GM19372 (cell line): ENCODE data around the gene FAM83E.

Experiments used
- ATAC-seq: cut with Tn5 transposase; IDR thresholded peaks from one replicate; pipeline ENCODE4 v1.9.1; 2021; ENCODE audit warnings: mild to moderate bottlenecking, low read depth, moderate library complexity; ENCODE audit not compliant: unreplicated experiment

Gene FAM83E

DNA sequence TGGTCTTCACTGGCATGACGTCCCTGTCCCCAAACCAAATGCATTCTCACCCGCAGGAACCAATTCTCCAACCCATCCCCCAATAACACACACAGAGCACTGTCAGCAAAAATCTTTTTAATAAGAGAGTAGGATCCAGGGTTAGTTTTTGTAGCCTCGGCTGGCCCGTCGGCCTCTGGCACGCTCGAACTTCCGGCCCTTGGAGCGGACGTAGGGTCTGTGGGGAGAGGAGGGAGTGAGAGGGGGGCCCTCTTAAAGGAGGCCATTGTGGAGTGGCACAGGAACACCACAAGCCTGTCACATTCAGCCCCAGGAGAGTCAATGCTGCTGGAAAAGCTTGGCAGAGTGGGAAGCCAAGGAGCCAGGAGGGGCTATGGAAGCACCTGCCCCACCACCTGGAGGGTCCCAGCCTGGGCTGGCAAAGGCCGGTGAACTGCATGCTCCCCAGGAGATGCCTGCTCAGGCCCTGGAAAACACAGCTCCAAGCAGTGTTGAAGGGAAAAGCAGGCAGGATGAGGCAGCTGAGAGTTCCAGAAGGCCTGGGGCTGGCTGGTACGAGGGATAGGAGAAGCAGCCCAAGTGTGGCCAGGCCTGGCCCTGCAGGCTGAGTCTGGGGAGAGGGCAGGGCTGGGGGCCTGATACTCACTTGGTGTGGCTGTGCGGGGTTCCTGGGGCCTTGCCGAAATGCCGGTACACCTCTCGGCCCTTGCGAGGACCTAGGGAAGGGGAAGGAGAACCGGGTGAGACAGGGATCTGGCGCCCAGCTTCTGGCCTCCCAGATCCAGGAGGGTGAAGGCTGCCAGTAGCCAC lies 560 bp upstream of the FAM83E start:
- no peak for ATAC-seq

DNA sequence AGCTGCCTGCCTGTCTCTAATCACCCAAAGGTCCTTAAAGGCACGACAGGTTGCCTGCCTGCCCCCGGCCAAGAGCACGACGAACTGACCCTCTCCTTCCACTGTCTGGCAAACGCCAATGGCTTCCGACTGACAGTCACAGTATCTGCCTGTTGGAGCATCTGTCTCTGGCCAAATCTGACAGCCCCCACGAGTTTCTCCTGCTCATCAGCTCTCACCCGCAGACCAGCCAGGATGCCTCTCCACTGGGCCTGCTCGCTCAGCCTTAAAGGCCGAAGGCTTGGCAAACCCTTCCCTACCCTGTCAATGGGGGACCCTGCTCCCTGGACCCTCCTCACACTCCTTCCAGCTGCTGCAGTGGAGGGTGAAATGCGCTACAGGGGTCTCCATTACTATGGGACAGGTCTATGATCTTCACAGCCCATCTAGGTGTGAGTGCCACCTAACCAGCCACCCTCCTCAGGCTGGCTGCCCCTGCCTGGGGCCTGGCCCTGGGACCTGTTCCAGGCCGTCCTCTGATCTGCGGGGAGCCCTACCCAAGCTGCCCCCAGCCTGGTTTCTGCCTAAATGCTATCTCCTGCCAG lies 932 bp downstream of the FAM83E start:
- no peak for ATAC-seq

DNA sequence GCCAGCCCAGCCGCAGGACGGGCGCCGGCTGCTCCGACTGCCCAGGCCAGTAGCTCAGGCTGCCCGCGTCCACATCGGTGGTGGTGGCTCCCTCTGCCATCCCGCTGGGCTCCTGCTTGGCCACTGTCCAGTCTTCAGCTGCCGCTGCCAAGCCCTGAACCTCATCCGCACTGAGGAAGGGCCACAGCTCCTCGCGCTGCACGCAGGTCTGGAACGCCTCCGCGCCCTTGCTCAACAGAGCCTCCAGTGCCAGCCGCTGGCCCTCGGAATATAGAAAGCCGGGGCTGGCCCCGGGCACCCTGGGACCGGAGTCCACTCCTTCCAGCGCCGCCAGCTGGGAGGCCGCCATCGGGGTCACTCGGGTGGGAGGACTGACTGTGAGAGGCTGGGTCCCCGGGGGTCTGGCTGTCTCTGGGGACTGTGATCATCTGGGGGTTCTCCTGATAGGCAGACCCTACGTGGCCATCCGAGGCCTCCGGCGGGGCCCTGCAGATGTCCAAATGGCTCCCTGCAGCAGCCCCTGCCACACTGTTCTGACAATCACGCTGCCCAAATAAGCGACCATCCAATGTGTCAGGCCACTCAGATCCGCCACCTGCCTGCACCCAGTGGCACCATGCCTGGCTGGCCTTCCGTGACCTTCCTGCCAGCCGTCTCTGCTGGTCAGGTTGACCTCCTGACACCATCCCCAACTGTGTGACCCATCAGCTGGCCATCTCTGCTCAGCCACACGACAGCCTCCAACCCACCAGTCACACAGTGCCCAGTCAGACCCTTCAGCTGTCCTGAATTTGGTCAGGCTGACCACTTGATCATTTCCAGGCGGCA lies 1.6 kb downstream of the FAM83E start:
- no peak for ATAC-seq

DNA sequence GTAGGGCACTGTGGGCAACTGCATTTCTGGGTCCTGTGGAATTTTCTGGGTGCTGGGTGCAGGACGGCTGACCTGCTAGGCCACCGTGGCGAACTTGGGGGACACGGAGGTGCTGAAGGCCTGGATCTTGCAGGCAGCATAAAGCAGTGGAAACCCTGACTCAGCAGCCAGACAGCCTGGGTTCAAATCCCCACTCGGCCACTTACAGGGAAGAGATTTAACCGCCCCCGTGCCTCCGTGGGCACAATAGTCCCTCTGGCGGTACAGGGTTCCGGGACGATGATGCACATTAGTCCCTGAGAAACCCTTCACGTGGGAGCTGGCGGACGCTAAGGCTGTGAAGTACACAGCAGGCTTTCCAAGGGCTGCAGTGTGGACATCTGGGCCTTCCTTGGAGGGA lies 3.0 kb downstream of the FAM83E start:
- ATAC-seq: no peak

DNA sequence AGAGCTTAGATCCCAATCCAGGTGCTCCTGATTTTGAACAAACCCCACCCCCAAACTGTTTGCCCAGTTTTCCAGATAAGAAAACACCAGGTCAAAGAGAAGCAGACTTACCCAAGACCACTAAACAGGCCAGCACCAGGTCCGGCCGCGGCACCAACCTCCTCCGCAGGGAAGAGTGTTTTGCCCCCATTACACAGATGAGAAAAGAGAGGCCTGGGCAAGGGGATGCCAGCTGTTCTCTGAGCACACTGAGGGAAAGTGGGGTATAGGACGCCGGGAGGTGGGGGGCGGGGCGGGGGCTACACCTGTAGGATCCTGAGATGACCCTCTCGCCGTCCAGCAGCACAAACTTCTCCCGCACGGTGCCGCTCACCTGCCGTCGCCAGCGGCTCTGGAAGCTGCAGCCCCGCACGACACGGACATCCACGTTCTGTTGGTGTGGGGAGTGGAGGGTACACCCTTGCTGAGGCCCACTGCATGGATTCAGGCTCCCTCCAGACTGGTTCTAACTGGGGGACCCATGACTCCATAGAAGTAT lies 5.2 kb downstream of the FAM83E start:
- ATAC-seq: no peak

DNA sequence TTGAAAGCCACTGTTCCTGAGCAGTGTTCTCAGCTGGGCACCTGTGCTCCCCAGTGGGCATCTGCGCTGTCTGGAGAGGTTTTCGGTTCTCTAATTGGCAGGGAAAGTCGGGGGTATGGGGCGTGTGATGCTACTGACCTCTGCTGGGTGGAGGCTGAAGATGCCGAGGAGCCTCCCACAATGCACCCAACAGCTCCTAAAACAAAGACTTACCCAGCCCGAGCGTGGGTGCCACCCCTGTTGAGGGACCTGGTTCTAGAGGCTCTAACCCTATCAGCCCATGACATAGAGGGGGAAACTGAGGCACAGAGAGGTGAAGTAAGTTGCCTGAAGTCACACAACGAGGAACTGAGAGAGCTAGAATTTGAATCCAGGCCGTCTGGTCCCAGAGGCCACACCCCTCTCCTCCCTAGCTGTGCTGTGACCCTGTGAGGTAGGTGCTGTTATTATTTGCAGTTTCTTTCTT lies 6.0 kb downstream of the FAM83E start:
- no peak for ATAC-seq

DNA sequence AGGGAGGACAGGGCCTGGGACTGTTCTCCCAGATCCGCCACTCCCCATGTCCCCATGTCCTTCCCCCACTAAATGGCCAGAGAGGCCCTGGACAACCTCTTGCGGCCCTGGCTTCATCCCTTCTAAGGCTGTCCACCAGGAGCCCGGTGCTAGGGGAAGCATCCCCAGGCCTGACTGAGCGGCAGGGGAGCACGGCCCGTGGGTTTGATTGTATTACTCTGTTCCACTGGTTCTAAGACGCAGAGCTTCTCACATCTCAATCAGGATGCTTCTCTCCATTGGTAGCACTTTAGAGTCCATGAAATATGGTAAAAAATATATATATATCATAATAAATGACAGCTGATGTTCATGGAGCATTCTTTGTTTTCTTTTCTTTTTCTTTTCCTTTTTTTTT lies 7.5 kb downstream of the FAM83E start:
- ATAC-seq: no peak

DNA sequence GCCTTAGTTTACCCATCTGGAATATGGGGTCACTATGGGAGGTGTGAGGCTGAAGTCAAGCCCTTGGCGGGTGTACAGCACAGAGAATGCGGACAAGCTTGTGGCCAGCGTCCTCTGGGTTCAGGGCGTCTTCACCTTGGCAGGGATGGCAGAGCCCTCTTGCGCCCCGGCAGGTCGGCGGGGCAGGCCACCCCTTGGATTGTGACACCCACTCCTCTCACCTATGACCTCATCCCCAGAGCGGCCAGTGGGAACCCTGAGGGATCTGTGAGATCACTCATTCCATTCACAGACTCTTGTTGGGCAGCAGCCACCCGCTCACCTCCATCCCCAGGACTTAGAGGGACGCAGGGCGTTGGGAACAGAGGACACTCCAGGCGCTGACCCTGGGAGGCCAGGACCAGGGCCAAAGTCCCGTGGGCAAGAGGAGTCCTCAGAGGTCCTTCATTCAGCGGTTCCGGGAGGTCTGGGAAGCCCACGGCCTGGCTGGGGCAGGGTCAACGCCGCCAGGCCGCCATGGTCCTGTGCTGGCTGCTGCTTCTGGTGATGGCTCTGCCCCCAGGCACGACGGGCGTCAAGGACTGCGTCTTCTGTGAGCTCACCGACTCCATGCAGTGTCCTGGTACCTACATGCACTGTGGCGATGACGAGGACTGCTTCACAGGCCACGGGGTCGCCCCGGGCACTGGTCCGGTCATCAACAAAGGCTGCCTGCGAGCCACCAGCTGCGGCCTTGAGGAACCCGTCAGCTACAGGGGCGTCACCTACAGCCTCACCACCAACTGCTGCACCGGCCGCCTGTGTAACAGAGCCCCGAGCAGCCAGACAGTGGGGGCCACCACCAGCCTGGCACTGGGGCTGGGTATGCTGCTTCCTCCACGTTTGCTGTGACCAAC lies 8.2 kb downstream of the FAM83E start, which contains the start of gene SPACA4:
SPACA4 (plus strand) TSS at position 280 of the 896 bp plus-strand sequence; CDS start at position 517, 237 bp downstream.
- no peak for ATAC-seq

DNA sequence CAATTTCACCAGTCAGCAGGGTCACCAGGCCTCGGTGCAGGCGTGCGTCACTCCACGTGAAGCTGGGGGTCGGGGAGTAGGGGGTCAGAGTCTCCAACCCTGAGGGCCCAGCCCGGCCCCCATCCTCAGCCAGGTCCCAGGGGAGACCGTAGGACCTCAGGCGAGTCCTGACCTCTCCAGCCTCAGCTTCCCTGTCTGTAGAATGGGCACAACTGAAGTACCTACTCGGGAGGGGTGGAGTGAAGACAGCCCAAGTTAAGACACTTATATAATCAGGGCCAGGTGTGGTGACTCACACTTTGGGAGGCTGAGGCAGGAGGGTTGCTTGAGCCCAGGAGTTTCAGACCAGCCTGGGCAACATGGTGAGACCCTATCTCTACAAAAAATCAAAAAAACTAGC lies 11.0 kb downstream of the FAM83E start:
- no peak for ATAC-seq

DNA sequence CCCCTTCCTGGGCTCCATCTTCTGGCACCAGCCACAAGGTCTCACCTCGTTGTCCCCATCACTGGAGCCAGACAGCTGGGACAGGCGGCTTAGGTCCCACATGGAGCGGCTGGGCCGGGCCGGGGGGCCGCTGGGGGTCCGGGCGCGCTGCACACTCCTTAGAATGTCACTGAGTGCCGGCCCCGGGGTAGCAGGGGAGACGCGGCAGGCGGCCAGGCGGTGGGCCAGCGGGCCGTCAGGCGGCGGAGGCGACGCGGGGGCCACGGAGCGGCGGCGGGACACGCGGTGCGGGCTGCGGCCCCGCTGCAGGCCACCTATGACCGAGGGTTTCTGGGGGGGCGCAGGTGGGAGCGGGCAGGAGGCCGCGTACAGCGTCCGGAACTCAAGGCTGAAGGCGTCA lies 11.4 kb downstream of the FAM83E start:
- ATAC-seq: no peak

DNA sequence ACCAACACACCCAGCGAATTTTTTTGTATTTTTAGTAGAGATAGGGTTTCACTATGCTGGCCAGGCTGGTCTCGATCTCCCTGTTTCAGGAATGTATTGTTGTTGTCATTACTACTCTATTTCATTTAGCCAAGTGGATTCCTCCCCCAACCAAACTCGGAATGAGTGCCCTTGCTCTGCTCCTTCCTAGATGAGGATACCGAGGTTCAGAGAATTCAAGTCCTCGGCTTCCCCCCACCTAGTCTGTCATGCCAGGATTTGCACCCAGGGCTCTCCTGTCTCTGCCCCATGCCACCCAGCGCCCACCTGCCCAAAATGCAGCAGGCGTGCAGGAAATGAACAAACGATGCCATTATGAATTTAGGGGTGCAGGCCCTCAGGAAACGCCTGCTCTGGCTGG lies 11.9 kb downstream of the FAM83E start:
- ATAC-seq: no peak

DNA sequence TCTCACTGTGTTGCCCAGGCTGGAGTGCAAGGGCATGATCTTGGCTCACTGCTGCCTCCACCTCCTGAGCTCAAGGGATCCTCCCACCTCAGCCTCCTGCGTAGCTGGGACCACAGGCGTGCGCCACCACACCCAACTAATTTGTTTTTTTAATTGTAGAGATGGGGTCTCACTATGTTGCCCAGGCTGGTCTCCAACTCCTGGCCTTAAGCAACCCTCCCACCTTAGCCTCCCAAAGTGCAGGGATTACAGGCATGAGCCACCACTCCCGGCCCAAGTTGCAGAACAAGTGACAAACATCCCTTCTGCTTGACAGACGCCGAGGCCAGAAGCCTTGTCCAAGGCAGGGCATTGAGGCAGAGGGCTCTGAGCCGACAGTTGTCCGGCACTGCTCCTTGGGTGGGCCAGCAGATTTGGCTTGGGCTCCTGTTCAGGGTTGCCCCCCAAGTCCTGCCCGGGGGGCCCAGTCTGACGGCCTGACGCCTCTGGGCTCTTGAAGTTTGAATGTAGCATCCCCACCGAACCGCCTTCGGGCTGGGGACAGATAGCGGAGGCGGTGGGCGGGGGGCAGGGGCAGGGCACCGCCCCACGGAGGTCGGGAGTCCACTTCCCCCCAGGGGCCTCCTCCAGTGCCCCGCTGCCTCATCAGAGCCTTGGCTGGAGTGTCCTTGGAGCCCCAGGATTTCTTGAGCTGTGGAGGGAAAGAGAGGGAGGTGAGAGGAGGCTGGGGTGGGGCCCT lies 14.0 kb downstream of the FAM83E start:
- no peak for ATAC-seq

DNA sequence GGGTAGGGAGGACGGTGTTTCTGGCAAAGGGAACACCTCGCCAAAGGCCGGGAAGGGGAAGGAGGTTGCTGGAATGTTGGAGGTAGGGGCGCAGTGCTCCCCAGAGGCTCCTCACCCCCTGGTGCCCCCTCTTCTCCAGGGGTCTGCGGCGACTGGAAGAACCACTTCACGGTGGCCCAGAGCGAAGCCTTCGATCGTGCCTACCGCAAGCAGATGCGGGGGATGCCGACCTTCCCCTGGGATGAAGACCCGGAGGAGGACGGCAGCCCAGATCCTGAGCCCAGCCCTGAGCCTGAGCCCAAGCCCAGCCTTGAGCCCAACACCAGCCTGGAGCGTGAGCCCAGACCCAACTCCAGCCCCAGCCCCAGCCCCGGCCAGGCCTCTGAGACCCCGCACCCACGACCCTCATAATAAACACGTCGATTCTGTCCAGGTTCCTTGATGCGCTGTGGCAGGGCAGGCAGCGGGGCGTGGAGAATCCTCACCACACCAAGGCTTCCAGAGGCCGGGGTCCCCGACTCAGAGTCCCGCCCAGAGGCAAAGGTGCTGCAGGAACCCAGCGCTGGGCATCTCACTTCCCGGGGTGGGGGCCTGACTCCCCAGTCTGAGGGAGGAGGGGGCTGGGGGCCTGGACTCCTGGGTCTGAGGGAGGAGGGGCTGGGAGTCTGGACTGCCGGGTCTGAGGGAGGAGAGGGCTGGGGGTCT lies 15.7 kb downstream of the FAM83E start:
- no peak for ATAC-seq

DNA sequence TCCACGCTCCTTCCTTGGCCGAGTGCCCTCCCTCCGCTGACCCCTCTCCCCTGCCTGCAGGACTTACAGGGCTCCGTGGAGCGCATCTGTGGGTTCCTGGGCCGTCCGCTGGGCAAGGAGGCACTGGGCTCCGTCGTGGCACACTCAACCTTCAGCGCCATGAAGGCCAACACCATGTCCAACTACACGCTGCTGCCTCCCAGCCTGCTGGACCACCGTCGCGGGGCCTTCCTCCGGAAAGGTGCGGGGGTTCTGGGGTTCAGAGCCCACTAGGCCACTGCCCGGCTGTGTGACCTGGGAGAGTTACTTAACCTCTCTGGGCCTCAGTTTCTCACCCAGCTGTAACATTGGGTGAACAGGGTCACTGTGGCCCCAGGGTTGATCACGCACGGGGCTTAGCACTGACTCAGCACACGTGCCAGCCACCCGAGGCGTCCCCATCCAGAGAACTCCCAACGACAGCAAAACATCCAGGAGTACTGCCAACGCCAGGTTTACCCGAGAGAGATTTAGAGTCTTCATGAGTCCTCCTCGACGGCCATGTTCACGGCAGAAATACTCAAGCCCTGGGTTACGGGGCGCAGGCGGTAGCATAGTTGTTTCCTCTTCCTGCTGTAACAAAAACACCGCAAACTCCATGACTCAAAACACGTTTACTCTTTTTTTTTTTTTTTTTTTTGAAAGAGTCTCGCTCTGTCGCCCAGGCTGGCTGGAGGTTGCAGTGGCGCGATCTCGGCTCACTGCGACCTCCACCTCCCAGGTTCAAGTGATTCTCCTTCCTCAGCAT lies 18.0 kb downstream of the FAM83E start:
- ATAC-seq: no peak

DNA sequence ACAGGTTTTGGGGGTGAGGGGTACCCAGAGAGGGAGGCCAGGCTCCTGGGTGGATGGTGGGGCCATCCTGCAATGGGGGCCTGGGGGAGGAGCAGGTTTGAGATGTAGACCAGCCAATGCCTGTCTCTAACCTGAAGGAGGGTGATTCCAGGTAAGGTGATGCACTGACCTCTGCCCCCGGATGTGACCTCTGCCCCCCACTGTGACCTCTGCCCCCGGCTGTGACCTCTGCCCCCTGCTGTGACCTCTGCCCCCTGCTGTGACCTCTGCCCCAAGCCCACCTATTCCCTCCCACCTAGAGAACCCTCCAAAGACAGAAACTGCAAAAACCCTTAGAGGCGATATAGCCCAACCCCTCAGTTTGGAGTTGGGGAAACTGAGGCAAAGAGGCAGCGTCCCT lies 18.6 kb downstream of the FAM83E start:
- ATAC-seq: no peak

DNA sequence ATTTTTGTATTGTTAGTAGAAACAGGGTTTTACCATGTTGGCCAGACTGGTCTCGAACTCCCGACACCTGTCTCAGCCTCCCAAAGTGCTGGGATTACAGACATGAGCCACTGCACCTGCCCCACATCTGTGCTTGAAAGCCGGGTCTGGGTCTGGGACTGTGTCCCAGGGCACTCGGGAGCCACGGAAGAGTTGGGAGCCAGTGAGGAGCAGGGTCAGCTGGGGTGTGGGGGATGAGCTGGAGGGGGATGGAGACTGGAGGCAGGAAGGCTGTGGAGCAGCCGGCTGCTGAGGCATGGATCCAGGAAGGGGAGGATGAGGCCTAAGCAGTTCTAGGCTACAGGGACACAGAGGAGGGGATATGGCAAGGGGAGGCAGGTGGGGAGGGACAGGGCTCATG lies 19.0 kb downstream of the FAM83E start:
- no peak for ATAC-seq

DNA sequence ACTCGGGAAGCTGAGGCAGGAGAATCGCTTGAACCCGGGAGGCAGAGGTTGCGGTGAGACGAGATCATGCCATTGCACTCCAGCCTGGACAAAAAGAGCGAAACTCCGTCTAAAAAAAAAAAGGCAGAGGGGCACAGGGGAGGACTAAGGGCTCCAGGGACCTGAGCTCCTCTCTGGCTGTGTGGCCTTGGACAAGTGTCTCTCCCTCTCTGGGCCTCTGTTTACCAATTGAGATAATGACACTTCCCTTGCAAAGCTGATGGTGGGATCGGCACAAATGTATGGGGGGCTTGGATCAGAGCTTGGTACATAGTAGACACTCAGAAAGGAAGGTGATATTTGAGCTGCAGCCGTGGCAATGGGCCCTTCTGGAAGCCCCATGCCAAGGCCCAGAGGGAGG lies 19.7 kb downstream of the FAM83E start:
- ATAC-seq: no peak

DNA sequence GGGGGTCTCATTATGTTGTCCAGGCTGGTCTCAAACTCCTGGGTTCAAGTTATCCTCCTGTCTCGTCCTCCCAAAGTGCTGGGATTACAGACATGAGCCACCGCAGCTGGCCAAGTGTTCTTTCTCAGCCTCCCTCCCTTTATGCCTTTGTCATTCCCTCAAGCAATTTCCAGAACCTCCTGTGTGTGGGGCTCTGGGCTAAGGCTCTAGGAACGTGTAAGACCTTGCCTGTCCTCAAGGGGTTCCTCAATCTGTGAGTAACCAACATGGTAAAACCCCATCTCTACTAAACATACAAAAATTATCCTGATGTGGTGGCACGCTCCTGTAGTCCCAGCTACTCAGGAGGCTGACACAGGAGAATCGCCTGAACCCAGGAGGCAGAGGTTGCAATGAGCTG lies 23.9 kb downstream of the FAM83E start:
- ATAC-seq: no peak
